ENCODE results near the gene SGK1.

- TF ChIP-seq CTCF (IDR thresholded peaks at IDR 0.05) (no peak), POLR2AphosphoS5 (IDR thresholded peaks at IDR 0.05) (no peak), POLR2A (IDR thresholded peaks at IDR 0.05) (no peak)
Measured at GRCh38 chr6:134249239-134249758, 68.6 kb downstream of the SGK1 start.
